HFF-Myc (cell line): ENCODE measurements around the gene STAC2.

Source experiments
- DNase-seq: peaks from one replicate; pipeline ENCODE4 v3.0.0-alpha.2; 2011; ENCODE audit warnings: low read depth; ENCODE audit errors: extremely low read depth
- H3K4me3 ChIP-seq: replicated peaks from 2 replicates; pipeline ENCODE4 v1.5.1; 2011; ENCODE audit warnings: low read depth, mild to moderate bottlenecking, control low read depth, low read length
- CTCF ChIP-seq: IDR thresholded peaks from 2 replicates; pipeline ENCODE4 v1.5.1; 2012; ENCODE audit warnings: mild to moderate bottlenecking, low read depth, low read length, control low read depth; ENCODE audit errors: missing control alignments

The STAC2 gene

GRCh38 chr17:39218906-39219305, 6.8 kb downstream of the STAC2 start:
- DNase-seq = no peak
- no peak overlapping the region for H3K4me3 ChIP-seq
- no peak for TF ChIP-seq CTCF

GRCh38 chr17:39217734-39218369, 7.9 kb downstream of the STAC2 start:
- no peak for DNase-seq
- no peak overlapping the region for H3K4me3 ChIP-seq
- no peak for TF ChIP-seq CTCF

- no peak for DNase-seq
- no peak for TF ChIP-seq CTCF
These were observed 11.9 kb downstream of the STAC2 start for GRCh38 chr17:39213852-39214251.

GRCh38 chr17:39212841-39213480, 12.8 kb downstream of the STAC2 start:
- DNase-seq = no peak
- TF ChIP-seq CTCF = no peak
- H3K4me3 ChIP-seq = no peak overlapping the region

More at GRCh38 chr17:39213852-39214251, 11.9 kb downstream of the STAC2 start:
- H3K4me3 ChIP-seq = no peak overlapping the region

- no peak for TF ChIP-seq CTCF
- no peak for DNase-seq
- H3K4me3 ChIP-seq = no peak overlapping the region
These were observed 13.4 kb downstream of the STAC2 start for GRCh38 chr17:39212195-39212810.

GRCh38 chr17:39210093-39210434, 15.7 kb downstream of the STAC2 start:
- H3K4me3 ChIP-seq = peak overlapping the region; percentile 23
- no peak for DNase-seq
- no peak for TF ChIP-seq CTCF
